K562 (cell line): Measurements from ENCODE around the gene IRAK2. TPM values are rescaled to one million over a fixed set of nuclear protein-coding genes. Genes with fewer than 3 reads are reported as not detected.

Experiments used
- BCOR ChIP-seq: fragments of 450-650 bp; IDR thresholded peaks from 2 replicates; pipeline ENCODE4 v1.6.1; 2016
- FOXM1 ChIP-seq, 2 experiments: fragments of 450-650 bp in 1 of 2; sonication (generic) in 1 of 2; formaldehyde crosslinking in 1 of 2; IDR thresholded peaks; 2 replicates each; pipeline versions ENCODE4 v1.6.1 to v1.9.0; 2017 to 2022; ENCODE audit warnings: low read depth in 2 of 2, mild to moderate bottlenecking in 2 of 2, missing genetic modification reagents in 1 of 2, moderate library complexity in 1 of 2
- GATAD2B ChIP-seq: fragments of 450-650 bp; IDR thresholded peaks from 2 replicates; pipeline ENCODE4 v1.6.1; 2017; ENCODE audit warnings: mild to moderate bottlenecking, borderline replicate concordance
- NR2C1 ChIP-seq, 2 experiments: fragments of 450-650 bp; IDR thresholded peaks; 2 replicates each; pipeline ENCODE4 v1.6.1; 2017; ENCODE audit warnings: mild to moderate bottlenecking in 2 of 2, antibody characterized with exemption in 1 of 2, inconsistent platforms in 1 of 2, missing compliant biosample characterization in 1 of 2, missing genetic modification characterization in 1 of 2
- PCBP2 ChIP-seq: fragments of 200-400 bp; formaldehyde crosslinking; IDR thresholded peaks from 2 replicates; pipeline ENCODE4 v1.6.1; 2018; ENCODE audit warnings: low read length, low read depth, mild to moderate bottlenecking, moderate library complexity; ENCODE audit not compliant: poor library complexity, severe bottlenecking
- SREBF1 ChIP-seq: fragments of 150-350 bp; IDR thresholded peaks from 2 replicates; pipeline ENCODE4 v1.6.1; 2014; ENCODE audit warnings: antibody characterized with exemption, low read depth, low read length, borderline replicate concordance
- ZKSCAN3 ChIP-seq: fragments of 250-450 bp; sonication (Bioruptor Pico); IDR thresholded peaks from 2 replicates; pipeline ENCODE4 v1.4.0; 2020
- polyA plus RNA-seq, 8 experiments: library from polyadenylated mRNA; depleted of rRNA in 4 of 8; stranded (reverse) in 5 of 8; unstranded in 3 of 8; fragments of >200 nt; fragmentation: Nextera tagmentation in 2 of 8; fragmentation: Illumina TruSeq in 1 of 8; extraction: Ambion mirVana in 2 of 8; extraction: Trizol in 1 of 8; gene quantifications; 2 replicates each; pipeline versions ENCODE4 v1.2.1 to v1.2.3, GENCODE V29; 2011 to 2014; ENCODE audit warnings: inconsistent platforms in 1 of 8, missing spikeins in 1 of 8
- total RNA-seq, 7 experiments: library from RNA; depleted of rRNA in 6 of 7; stranded (reverse); fragments of >200 nt in 6 of 7; fragmentation: Illumina TruSeq in 2 of 7; extraction: Trizol in 2 of 7; gene quantifications; 2 replicates each; pipeline versions ENCODE4 v1.2.1 to v1.2.3, GENCODE V29; 2011 to 2021; ENCODE audit warnings: low replicate concordance in 1 of 7
- TF ChIP-seq, protein P1 (sequence below), 2 experiments: fragments of 450-650 bp; formaldehyde crosslinking in 1 of 2; IDR thresholded peaks; 2 replicates each; pipeline versions ENCODE4 v1.4.0 to v1.6.1; 2014 to 2020; ENCODE audit warnings: mild to moderate bottlenecking in 2 of 2, borderline replicate concordance in 1 of 2, low read depth in 1 of 2
- TF ChIP-seq, protein P2 (sequence below), 2 experiments: fragments of 450-650 bp; IDR thresholded peaks; 2 replicates each; pipeline ENCODE4 v1.6.1; 2016
- TF ChIP-seq, protein P3 (sequence below): sonication (generic); formaldehyde crosslinking; IDR thresholded peaks from 2 replicates; pipeline ENCODE4 v1.8.0; 2022; ENCODE audit warnings: mild to moderate bottlenecking, missing genetic modification reagents

The IRAK2 gene
- total and polyA plus RNA-seq, 9 of the 15 experiments (the other 6 are each of a cell fraction or from before 2014, with no cell fraction given), result 0.42 to 4.4 (median 2.7) TPM

DNA sequence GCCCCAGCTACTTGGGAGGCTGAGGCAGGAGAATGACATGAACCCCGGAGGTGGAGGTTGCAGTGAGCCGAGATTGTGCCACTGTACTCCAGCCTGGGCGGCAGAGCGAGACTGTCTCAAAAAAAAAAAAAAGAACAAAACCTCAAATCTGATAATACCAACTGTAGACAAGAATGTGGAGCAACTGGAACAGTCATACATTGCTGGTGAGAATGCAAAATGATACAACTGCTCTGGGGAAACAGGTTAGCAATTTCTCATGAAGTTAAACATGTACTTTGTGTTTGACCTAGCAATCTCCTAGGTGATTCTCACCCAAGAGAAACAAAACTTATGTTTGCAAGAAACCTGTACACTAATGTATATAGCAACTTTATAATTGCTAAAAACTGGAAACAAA, 27.5 kb upstream of the IRAK2 start (continued):
- TF ChIP-seq, protein P1, sequence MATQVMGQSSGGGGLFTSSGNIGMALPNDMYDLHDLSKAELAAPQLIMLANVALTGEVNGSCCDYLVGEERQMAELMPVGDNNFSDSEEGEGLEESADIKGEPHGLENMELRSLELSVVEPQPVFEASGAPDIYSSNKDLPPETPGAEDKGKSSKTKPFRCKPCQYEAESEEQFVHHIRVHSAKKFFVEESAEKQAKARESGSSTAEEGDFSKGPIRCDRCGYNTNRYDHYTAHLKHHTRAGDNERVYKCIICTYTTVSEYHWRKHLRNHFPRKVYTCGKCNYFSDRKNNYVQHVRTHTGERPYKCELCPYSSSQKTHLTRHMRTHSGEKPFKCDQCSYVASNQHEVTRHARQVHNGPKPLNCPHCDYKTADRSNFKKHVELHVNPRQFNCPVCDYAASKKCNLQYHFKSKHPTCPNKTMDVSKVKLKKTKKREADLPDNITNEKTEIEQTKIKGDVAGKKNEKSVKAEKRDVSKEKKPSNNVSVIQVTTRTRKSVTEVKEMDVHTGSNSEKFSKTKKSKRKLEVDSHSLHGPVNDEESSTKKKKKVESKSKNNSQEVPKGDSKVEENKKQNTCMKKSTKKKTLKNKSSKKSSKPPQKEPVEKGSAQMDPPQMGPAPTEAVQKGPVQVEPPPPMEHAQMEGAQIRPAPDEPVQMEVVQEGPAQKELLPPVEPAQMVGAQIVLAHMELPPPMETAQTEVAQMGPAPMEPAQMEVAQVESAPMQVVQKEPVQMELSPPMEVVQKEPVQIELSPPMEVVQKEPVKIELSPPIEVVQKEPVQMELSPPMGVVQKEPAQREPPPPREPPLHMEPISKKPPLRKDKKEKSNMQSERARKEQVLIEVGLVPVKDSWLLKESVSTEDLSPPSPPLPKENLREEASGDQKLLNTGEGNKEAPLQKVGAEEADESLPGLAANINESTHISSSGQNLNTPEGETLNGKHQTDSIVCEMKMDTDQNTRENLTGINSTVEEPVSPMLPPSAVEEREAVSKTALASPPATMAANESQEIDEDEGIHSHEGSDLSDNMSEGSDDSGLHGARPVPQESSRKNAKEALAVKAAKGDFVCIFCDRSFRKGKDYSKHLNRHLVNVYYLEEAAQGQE (IDR thresholded peaks at IDR 0.05; ENCODE audit: borderline replicate concordance), result no peak
- TF ChIP-seq, protein P1 (CRISPR knock-in tag; IDR thresholded peaks at IDR 0.05; ENCODE audit: low read depth), result no peak
- TF ChIP-seq, protein P2, sequence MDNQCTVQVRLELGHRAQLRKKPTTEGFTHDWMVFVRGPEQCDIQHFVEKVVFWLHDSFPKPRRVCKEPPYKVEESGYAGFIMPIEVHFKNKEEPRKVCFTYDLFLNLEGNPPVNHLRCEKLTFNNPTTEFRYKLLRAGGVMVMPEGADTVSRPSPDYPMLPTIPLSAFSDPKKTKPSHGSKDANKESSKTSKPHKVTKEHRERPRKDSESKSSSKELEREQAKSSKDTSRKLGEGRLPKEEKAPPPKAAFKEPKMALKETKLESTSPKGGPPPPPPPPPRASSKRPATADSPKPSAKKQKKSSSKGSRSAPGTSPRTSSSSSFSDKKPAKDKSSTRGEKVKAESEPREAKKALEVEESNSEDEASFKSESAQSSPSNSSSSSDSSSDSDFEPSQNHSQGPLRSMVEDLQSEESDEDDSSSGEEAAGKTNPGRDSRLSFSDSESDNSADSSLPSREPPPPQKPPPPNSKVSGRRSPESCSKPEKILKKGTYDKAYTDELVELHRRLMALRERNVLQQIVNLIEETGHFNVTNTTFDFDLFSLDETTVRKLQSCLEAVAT (IDR thresholded peaks at IDR 0.05), result peak in 1 of 2 experiments; percentile 44; a peak in 1 of 4 replicates
- TF ChIP-seq GATAD2B, result no peak
- TF ChIP-seq ZKSCAN3 (CRISPR knock-in tag), result no peak
- TF ChIP-seq, protein P3, sequence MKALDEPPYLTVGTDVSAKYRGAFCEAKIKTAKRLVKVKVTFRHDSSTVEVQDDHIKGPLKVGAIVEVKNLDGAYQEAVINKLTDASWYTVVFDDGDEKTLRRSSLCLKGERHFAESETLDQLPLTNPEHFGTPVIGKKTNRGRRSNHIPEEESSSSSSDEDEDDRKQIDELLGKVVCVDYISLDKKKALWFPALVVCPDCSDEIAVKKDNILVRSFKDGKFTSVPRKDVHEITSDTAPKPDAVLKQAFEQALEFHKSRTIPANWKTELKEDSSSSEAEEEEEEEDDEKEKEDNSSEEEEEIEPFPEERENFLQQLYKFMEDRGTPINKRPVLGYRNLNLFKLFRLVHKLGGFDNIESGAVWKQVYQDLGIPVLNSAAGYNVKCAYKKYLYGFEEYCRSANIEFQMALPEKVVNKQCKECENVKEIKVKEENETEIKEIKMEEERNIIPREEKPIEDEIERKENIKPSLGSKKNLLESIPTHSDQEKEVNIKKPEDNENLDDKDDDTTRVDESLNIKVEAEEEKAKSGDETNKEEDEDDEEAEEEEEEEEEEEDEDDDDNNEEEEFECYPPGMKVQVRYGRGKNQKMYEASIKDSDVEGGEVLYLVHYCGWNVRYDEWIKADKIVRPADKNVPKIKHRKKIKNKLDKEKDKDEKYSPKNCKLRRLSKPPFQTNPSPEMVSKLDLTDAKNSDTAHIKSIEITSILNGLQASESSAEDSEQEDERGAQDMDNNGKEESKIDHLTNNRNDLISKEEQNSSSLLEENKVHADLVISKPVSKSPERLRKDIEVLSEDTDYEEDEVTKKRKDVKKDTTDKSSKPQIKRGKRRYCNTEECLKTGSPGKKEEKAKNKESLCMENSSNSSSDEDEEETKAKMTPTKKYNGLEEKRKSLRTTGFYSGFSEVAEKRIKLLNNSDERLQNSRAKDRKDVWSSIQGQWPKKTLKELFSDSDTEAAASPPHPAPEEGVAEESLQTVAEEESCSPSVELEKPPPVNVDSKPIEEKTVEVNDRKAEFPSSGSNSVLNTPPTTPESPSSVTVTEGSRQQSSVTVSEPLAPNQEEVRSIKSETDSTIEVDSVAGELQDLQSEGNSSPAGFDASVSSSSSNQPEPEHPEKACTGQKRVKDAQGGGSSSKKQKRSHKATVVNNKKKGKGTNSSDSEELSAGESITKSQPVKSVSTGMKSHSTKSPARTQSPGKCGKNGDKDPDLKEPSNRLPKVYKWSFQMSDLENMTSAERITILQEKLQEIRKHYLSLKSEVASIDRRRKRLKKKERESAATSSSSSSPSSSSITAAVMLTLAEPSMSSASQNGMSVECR (CRISPR knock-in tag), result no peak
- no peak for TF ChIP-seq NR2C1 (IDR thresholded peaks at IDR 0.05)
- TF ChIP-seq NR2C1 (tag; IDR thresholded peaks at IDR 0.05), result no peak
- TF ChIP-seq PCBP2, result no peak
- no peak for TF ChIP-seq FOXM1 (IDR thresholded peaks at IDR 0.05; ENCODE audit: low read depth)
- TF ChIP-seq FOXM1 (CRISPR knock-in tag; IDR thresholded peaks at IDR 0.05; ENCODE audit: low read depth), result no peak
- no peak for TF ChIP-seq SREBF1
- peak; percentile 49; the same call in 1 of the 2 replicates for TF ChIP-seq BCOR
